H1 (cell line): ENCODE measurements around the gene FAN1.

Experiments used
- BCL11A ChIP-seq, 2 experiments: IDR thresholded peaks; one replicate each; pipeline ENCODE4 v1.6.1; 2011; ENCODE audit warnings: low read depth in 2 of 2, low read length in 2 of 2, mild to moderate bottlenecking in 2 of 2
- CHD1 ChIP-seq: IDR thresholded peaks from 2 replicates; pipeline ENCODE4 v1.6.1; 2012; ENCODE audit warnings: low read depth, low read length, improper control_type of control experiment
- EZH2 ChIP-seq: fragments of 200-600 bp; sonication (generic); IDR thresholded peaks from 2 replicates; pipeline ENCODE4 v1.7.1; 2012; ENCODE audit warnings: low read depth, mild to moderate bottlenecking, moderate library complexity, low read length, inconsistent platforms; ENCODE audit not compliant: severe bottlenecking
- JUND ChIP-seq: IDR thresholded peaks from 2 replicates; pipeline ENCODE4 v1.6.1; 2011; ENCODE audit warnings: mild to moderate bottlenecking, improper control_type of control experiment, low read length
- KDM5A ChIP-seq: fragments of 200-600 bp; IDR thresholded peaks from 2 replicates; pipeline ENCODE4 v1.7.1; 2012; ENCODE audit warnings: mild to moderate bottlenecking, low read length, inconsistent platforms, mixed read lengths
- POLR2A ChIP-seq, 2 experiments: IDR thresholded peaks; 1 replicate in 1 of 2; 2 replicates in 1 of 2; pipeline ENCODE4 v1.6.1; 2011; ENCODE audit warnings: low read depth in 2 of 2, low read length in 2 of 2, mild to moderate bottlenecking in 2 of 2; ENCODE audit errors: control extremely low read depth in 1 of 2
- RFX5 ChIP-seq: IDR thresholded peaks from 2 replicates; pipeline ENCODE4 v1.6.1; 2011; ENCODE audit warnings: low read depth, low read length, improper control_type of control experiment, borderline replicate concordance
- SP1 ChIP-seq: IDR thresholded peaks from 2 replicates; pipeline ENCODE4 v1.6.1; 2011; ENCODE audit warnings: low read depth, low read length
- TF ChIP-seq, protein P1 (sequence below), 3 experiments: IDR thresholded peaks; 1 replicate in 2 of 3; 2 replicates in 1 of 3; pipeline versions ENCODE4 v1.5.1 to v1.6.1; 2011; ENCODE audit warnings: low read length in 3 of 3, mild to moderate bottlenecking in 3 of 3, inconsistent platforms in 2 of 3, low read depth in 1 of 3, moderate library complexity in 1 of 3; ENCODE audit not compliant: insufficient read depth in 1 of 3; ENCODE audit errors: control extremely low read depth in 1 of 3

DNA sequence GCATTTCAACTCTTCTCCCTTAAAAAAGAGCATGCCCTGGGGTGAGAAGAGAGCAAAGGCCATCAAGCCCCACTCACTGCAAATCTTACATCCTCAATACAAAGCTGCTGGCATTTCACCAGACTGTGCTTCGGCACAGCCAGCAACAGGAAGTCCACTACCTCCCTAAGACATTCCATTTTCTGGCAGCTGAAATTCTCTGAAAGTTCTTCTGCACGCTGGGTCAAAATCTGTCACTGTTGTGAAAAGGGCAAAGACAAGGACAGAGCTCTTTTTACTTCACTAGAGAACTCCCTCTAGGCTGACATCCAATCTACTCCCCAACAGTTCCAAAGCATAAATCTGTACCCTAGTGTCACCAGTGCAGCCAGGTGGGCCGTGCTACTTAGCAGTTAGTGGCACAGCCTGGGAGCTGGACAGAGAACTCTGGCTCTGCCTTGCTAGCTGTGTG lies 81.4 kb downstream of the FAN1 start:
- TF ChIP-seq RFX5 (no peak), KDM5A (no peak), EZH2 (no peak), POLR2A (IDR thresholded peaks at IDR 0.05; ENCODE audit: control extremely low read depth in 1 of 2, low read depth in 2 of 2, low read length in 2 of 2) (no peak), BCL11A (IDR thresholded peaks at IDR 0.05; ENCODE audit: low read depth in 2 of 2, low read length in 2 of 2) (no peak), JUND (no peak), CHD1 (no peak), SP1 (no peak)
- TF ChIP-seq, protein P1, sequence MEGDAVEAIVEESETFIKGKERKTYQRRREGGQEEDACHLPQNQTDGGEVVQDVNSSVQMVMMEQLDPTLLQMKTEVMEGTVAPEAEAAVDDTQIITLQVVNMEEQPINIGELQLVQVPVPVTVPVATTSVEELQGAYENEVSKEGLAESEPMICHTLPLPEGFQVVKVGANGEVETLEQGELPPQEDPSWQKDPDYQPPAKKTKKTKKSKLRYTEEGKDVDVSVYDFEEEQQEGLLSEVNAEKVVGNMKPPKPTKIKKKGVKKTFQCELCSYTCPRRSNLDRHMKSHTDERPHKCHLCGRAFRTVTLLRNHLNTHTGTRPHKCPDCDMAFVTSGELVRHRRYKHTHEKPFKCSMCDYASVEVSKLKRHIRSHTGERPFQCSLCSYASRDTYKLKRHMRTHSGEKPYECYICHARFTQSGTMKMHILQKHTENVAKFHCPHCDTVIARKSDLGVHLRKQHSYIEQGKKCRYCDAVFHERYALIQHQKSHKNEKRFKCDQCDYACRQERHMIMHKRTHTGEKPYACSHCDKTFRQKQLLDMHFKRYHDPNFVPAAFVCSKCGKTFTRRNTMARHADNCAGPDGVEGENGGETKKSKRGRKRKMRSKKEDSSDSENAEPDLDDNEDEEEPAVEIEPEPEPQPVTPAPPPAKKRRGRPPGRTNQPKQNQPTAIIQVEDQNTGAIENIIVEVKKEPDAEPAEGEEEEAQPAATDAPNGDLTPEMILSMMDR (IDR thresholded peaks at IDR 0.05; ENCODE audit: control extremely low read depth in 1 of 3, insufficient read depth in 1 of 3, low read depth in 1 of 3, low read length in 3 of 3) = no peak
